ENCODE measurements around the gene NOXO1. TPM values are rescaled to one million over a fixed set of nuclear protein-coding genes. Genes with fewer than 3 reads are reported as not detected.

Gene NOXO1
- polyA plus RNA-seq, 1 donor (not counting 4 experiments of a cell fraction or from before 2014, with no cell fraction given): 0.38 TPM

- peaks cover 15% of the 10 kb centered on the region for H3K4me1 ChIP-seq (ENCODE audit: control insufficient read depth, extremely low read depth, insufficient read depth, low read length)
- no peaks in the 10 kb centered on the region for H3K9me3 ChIP-seq (ENCODE audit: control insufficient read depth, low read depth, low read length)
- H2AFZ ChIP-seq (ENCODE audit: control insufficient read depth, low read length): peak overlapping the region; percentile 82
- FAIRE-seq (peak; percentile 70), DNase-seq (ENCODE audit: low read depth, low spot score) (peak; percentile 62)
- no peak overlapping the region for H3K9ac ChIP-seq (ENCODE audit: control insufficient read depth, extremely low read depth, insufficient read depth, low read length)
- H4K20me1 ChIP-seq (ENCODE audit: control insufficient read depth, extremely low read depth, insufficient read depth, low read length): no peaks in the 10 kb centered on the region
- peak overlapping the region; percentile 79 for H3K4me2 ChIP-seq (ENCODE audit: control insufficient read depth, extremely low read depth, insufficient read depth, low read depth, low read length)
- H3K79me2 ChIP-seq (ENCODE audit: control insufficient read depth, insufficient read depth, low read length): no peaks in the 10 kb centered on the region
- H3K27me3 ChIP-seq (ENCODE audit: control insufficient read depth, extremely low read depth, insufficient read depth, low read length): peaks cover 24% of the 10 kb centered on the region
- H3K9me1 ChIP-seq (ENCODE audit: control insufficient read depth, extremely low read depth, insufficient read depth, low read length): no peaks in the 10 kb centered on the region
- dilution Hi-C loops (cut with MboI; ENCODE audit: extremely low pct_ligation_motif_present, low sequenced_read_pairs): no loop called here
- peak overlapping the region in 2 of 3 experiments; percentile 38 to 55 for H3K4me3 ChIP-seq (ENCODE audit: control insufficient read depth in 2 of 3, extremely low read depth in 1 of 3, insufficient read depth in 2 of 3, low read depth in 1 of 3, low read length in 3 of 3)
- TF ChIP-seq EZH2 (IDR thresholded peaks at IDR 0.05; ENCODE audit: low read length): no peak
- TF ChIP-seq, protein P1, sequence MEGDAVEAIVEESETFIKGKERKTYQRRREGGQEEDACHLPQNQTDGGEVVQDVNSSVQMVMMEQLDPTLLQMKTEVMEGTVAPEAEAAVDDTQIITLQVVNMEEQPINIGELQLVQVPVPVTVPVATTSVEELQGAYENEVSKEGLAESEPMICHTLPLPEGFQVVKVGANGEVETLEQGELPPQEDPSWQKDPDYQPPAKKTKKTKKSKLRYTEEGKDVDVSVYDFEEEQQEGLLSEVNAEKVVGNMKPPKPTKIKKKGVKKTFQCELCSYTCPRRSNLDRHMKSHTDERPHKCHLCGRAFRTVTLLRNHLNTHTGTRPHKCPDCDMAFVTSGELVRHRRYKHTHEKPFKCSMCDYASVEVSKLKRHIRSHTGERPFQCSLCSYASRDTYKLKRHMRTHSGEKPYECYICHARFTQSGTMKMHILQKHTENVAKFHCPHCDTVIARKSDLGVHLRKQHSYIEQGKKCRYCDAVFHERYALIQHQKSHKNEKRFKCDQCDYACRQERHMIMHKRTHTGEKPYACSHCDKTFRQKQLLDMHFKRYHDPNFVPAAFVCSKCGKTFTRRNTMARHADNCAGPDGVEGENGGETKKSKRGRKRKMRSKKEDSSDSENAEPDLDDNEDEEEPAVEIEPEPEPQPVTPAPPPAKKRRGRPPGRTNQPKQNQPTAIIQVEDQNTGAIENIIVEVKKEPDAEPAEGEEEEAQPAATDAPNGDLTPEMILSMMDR (optimal IDR thresholded peaks at IDR 0.05 in 1 of 3, IDR thresholded peaks at IDR 0.05 in 1 of 3, conservative IDR thresholded peaks at IDR 0.05 in 1 of 3; ENCODE audit: extremely low read depth in 1 of 3, insufficient read depth in 2 of 3, low read length in 3 of 3): peak; percentile 79 to 100 (median 96)
- no peaks in the 10 kb centered on the region for H3K36me3 ChIP-seq (ENCODE audit: control insufficient read depth in 2 of 2, extremely low read depth in 1 of 2, insufficient read depth in 2 of 2, low read length in 2 of 2)
- H3K27ac ChIP-seq (ENCODE audit: control insufficient read depth, insufficient read depth, low read length): no peak overlapping the region
Measured at GRCh38 chr16:2023092-2024031, 42.1 kb upstream of the NOXO1 start.

GRCh38 chr16:2022723-2023091 is 41.4 kb upstream of the NOXO1 start:
- H3K4me1 ChIP-seq (ENCODE audit: control insufficient read depth, extremely low read depth, insufficient read depth, low read length): peaks cover 14% of the 10 kb centered on the region
- no peaks in the 10 kb centered on the region for H3K36me3 ChIP-seq (ENCODE audit: control insufficient read depth in 2 of 2, extremely low read depth in 1 of 2, insufficient read depth in 2 of 2, low read length in 2 of 2)
- no peaks in the 10 kb centered on the region for H3K79me2 ChIP-seq (ENCODE audit: control insufficient read depth, insufficient read depth, low read length)
- TF ChIP-seq, protein P1 (optimal IDR thresholded peaks at IDR 0.05 in 1 of 3, IDR thresholded peaks at IDR 0.05 in 1 of 3, conservative IDR thresholded peaks at IDR 0.05 in 1 of 3; ENCODE audit: extremely low read depth in 1 of 3, insufficient read depth in 2 of 3, low read length in 3 of 3): no peak
- TF ChIP-seq EZH2 (IDR thresholded peaks at IDR 0.05; ENCODE audit: low read length): no peak
- DNase-seq (ENCODE audit: low read depth, low spot score) (no peak), FAIRE-seq (no peak)
- dilution Hi-C loops (cut with MboI; ENCODE audit: extremely low pct_ligation_motif_present, low sequenced_read_pairs): no loop called here
- H3K9me3 ChIP-seq (ENCODE audit: control insufficient read depth, low read depth, low read length): no peaks in the 10 kb centered on the region
- H3K4me3 ChIP-seq (ENCODE audit: control insufficient read depth in 2 of 3, extremely low read depth in 1 of 3, insufficient read depth in 2 of 3, low read depth in 1 of 3, low read length in 3 of 3): peak overlapping the region in 1 of 3 experiments; percentile 55
- H3K27ac ChIP-seq (ENCODE audit: control insufficient read depth, insufficient read depth, low read length): no peak overlapping the region
- peak overlapping the region; percentile 79 for H3K4me2 ChIP-seq (ENCODE audit: control insufficient read depth, extremely low read depth, insufficient read depth, low read depth, low read length)
- no peaks in the 10 kb centered on the region for H3K9me1 ChIP-seq (ENCODE audit: control insufficient read depth, extremely low read depth, insufficient read depth, low read length)
- H3K9ac ChIP-seq (ENCODE audit: control insufficient read depth, extremely low read depth, insufficient read depth, low read length): no peak overlapping the region
- H3K27me3 ChIP-seq (ENCODE audit: control insufficient read depth, extremely low read depth, insufficient read depth, low read length): peaks cover 24% of the 10 kb centered on the region
- no peaks in the 10 kb centered on the region for H4K20me1 ChIP-seq (ENCODE audit: control insufficient read depth, extremely low read depth, insufficient read depth, low read length)
- peak overlapping the region; percentile 82 for H2AFZ ChIP-seq (ENCODE audit: control insufficient read depth, low read length)

All from keratinocyte (primary cell).